Retina (tissue), 1 donor: ENCODE data around the gene HOXB1.
"Not testable (repeated sequence)": the region's sequence is repeated elsewhere in the genome, so short reads cannot be mapped to it uniquely, and the experiment has no call there.

Experiments used
- DNase-seq: peaks from one replicate; pipeline ENCODE4 v3.0.0-alpha.2; 2016

HOXB1 gene

DNA sequence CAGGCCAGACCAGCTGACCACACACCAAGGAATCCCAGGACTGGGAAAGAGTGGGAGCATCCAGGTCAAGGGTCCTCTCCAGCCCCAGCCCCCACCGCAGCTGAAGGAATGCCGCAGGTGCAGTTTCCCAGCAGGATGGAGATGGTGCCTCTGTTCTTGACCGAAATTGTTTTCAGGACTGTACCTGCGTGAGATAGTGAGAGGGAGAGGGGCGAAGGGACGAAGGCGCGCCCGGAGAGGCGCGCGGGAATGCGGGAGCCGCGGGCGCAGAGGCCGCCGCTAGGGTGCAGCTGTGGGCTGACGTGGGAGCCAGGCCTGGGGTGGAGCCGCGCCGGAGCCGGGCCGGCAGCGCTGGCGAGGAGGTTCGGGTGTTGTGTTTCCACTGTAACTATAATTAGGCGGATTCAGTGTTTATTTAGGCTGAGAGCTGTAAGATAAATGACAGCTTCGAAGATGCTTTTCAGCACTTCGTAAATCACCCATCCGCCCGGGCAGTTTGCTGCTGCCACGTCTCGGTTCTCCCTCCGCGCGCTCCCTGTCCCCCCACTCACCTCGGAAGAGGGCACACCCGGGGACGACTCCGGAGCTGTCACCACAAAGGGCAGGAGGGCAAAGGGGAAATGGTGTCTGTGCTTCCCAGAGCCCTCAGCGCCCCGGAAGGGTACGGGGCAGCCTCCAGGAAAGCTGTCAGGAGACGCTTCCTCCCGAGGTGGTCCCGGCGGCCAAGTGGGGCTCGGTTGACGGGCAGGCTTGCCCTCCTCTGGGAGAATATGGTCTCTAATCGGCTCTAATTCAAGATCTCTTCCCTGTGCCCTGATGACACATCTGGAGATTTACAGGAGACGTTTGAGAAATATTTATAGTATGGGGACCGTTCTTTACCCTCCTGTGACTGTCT lies 38.2 kb downstream of the HOXB1 start:
- peak; percentile 83 for DNase-seq

DNA sequence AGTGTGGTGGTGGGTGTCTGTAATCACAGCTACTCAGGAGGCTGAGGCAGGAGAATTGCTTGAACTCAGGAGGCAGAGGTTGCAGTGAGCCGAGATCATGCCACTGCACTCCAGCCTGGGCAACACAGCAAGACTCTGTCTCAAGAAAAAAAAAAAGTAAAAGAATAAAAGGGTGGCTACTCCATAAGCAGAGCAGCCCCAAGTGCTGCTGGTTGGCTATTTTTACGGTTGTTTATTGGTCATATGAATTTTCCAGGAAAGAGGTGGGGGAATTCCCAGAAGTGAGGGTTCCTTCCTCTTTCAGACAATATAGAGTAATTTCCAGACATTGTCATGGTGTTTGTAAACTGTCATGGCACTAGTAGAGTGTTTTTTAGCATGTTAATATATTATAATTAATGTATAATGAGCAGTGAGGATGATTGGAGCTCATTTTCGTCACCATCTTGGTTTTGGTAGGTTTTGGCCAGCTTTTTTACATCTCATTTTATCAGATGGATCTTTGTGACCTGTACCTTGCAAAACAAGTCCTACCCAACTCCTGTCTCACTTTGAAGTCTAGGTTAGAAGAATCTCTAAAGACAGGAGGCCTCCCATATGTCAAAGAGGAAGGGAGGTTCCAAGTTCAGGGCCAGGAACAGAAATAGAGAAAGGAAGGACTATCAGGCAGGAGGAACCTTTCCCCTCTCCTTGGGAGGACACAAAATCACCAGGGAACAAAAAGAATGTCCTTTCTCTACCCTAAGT lies 39.1 kb downstream of the HOXB1 start:
- DNase-seq, result no peak

DNA sequence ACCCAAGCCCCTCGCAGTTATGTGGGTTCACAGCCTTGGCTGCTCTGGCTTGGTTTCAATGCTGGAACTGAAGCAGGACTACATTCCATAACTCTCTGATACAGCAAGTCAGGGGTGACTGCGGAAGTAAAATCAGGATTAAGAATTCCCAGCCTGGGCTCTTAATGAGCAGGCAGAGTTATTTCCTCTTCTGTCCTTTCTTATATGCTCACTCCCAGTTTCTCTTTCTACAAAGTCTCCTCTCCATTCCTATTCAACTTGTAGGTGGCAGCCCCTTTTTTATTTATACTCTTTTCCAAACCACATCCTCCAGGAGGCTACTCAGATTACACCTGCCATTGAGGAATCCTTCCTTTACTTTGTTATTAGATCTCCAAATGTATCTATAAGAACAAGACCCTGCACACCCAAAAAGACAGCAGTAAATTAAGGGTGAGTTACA lies 40.3 kb downstream of the HOXB1 start:
- DNase-seq, result no peak

DNA sequence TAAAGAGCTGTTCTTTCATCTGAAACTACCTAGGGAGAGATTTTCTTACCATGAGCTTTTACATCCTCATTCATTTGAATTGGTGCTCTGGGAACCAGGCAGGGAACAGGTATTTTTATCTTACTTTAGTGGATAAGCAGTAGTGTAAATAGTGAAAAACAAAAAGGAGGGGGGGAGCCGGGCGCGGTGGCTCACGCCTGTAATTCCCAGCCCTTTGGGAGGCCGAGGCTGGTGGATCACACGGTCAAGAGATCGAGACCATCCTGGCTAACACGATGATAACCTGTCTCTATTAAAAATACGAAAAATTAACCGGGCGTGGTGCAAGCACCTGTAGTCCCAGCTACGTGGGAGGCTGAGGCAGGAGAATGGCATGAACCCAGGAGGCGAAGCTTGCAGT lies 41.0 kb downstream of the HOXB1 start:
- DNase-seq, result no peak

DNA sequence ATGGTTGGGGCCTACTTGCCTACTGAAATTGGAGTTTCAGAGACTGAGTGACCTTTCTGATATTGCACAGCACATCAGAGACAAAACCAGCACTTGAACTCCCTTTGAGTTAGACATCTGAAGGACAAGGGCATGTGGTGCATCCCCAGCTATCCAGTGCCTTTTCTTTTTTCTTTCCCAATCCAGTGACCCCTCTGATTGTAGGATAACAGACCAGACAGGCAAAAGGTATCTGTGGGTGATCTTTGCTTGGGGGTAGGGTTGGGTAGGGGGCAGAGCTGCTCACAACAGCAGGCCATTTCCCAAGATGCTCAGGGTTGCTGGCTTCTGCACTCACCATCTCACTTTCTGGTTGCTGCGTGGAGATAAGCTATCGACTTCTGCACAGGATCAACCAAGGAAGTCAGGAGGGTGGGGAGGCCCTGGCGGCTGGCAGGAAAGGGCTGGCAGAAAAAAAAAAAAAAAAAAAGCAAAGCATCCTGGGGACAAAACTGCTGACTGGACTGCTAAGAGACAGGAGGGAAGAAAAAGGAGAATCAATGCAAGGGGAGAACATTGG lies 42.2 kb downstream of the HOXB1 start:
- no peak for DNase-seq

DNA sequence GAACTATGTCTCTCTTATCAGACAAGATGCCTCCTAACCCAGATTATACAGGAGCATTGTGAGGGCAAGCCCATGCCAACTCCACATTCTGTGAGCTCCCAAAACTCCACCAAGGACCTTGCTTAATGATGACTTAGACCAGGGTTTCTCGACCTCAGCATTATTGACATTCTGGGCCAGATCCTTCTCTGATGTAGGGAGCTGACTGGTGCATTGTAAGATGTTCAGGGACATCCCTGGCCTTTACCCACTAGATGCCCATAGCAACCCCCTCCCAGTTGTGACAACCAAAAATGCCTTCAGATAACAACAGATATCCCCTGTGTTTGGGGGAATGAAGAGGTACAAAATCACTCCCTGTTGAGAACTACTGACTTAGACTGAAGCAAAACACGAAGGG lies 43.6 kb downstream of the HOXB1 start:
- no peak for DNase-seq

DNA sequence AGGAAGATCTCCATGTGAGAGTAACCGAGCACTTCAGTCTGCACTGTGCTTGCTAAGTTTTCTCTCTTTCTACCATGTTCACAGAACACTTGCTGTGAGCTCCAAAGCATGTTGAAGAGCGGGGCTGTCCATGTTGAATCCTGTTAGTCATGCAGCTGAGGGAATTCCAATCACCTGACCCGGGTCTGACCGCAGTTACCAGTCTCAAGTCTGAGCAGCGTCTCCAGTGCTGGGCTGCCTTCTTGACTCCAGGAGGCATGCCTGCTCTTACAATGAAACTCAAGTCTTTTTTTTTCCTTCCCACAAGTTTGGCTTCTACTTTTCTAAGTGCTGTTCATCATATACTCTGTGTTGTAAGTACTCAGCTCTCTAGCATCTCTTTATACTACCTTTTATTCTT lies 44.3 kb downstream of the HOXB1 start:
- no peak for DNase-seq

DNA sequence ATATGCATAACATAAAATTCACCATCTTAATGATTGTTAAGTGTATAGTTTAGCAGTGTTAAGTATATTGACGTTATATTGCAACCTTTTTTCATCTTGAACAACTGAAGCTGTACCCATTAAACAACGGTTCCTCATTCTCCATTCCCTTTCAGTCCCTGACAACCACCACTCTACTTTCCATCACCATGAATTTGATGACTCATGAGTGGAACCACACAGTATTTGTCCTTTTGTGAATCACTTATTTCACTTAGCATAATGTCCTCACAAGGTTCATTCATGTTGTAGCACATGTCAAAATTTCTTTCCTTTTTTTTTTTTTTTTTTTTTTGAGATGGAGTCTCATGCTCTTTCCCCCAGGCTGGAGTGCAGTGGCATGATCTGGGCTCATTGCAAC lies 46.0 kb downstream of the HOXB1 start:
- DNase-seq, result no peak

DNA sequence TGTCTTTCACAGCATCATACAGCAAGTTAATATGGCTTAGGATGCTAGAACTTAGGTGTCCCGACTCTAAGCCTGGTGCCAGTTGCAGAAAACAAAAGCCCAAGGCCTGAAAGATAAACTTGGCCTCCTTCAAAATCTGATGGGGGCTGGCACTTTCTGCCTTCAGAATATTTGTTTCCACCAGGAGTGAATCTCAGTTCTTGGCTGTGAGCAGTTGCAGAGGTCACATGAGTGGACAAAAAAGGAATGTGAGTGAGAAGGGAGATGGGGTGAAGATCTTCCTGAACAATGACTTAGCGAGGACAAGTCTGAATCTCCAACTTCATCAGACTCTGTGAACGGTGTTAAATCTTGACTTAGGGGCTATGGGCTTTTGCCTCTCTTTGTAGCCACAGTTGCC lies 46.6 kb downstream of the HOXB1 start:
- no peak for DNase-seq

DNA sequence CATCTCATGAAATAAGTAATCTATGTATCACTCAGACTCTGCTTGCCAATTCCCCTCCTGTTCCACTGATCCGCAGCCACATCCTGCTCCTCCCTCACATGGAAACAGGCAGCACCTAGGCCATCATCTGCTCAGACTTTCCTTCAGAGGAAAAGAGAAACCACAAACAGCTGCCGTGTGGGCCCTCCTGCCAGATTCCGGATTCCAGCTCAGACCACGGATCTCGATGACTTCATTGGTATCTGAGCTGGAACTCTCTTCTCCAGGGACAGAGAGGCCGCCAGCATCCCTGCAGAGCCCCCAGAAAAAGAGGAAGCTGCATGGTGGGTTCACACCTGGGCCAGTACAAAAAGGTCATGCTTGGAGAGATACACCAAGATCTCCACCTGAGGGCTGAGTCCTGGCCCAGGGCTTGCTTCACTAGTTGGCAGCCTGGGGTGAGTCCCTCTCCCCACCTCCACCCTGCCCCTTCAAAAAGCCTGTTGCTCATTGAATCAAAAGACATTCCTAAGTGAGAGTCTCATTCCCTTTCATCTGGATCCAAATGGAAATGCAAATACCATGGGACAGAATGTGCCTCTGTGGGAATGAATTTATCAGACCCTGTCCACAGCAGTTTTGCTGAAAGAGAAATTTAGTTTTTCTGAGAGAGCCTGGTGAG lies 47.2 kb downstream of the HOXB1 start:
- DNase-seq, result no peak

DNA sequence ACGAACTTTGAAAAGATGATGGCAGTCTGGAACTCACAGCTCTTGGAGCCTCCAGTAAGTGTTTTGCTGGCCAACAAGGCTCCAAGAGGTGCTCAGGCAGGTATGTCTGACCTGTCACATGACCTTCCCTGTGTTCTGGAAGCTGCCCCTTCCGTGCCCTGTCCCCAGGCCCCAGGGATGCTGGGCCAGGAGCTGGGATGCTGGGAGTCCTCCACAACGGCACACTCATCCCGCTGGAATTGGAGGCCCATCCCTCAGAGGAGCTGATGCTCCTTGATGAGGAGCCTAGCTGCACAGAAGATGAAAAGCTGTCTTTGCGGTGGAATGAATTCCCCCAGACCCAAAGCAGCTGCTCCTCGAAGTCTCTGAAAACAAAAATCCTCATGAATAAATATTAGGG lies 47.8 kb downstream of the HOXB1 start:
- DNase-seq, result no peak

DNA sequence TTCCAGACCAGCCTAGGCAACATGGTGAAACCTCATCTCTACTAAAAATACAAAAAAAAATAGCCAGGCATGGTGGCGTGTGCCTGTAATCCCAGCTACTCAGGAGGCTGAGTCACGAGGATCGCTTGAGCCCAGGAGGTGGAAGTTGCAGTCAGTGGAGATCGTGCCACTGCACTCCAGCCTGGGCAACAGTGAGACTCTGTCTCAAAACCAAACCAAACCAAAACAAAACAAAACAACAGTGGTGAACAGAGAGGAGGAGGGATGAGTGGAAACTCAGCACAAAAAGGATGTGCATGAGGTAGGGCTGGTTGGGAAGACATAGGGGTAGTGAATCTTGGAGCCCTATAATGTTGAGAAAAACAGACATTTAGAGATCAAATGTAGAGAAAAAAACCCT lies 48.5 kb downstream of the HOXB1 start:
- DNase-seq, result not testable (repeated sequence)

DNA sequence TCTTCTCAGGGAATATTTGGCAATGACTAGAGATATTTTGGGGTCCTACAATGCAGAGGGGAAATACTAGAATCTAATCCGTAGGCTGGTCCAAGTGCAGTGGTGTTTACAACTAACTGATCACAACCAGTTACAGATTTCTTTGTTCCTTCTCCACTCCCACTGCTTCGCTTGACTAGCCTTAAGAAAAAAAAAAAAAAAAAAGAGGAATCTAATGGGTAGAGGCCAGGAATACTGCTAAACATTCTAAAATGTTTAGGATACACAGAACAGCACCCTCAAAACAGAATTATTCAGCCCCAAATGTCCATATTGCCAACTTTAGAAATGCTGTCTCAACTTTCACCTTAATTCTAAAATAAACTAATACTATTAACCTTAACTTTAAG lies 51.8 kb downstream of the HOXB1 start:
- DNase-seq, result no peak
